Colonic mucosa (tissue), 4 donors: ENCODE measurements around the gene ABLIM3. TPM values are rescaled to one million over a fixed set of nuclear protein-coding genes. Genes with fewer than 3 reads are reported as not detected.

Experiments used
- DNase-seq: peaks from one replicate; pipeline ENCODE4 v3.0.0-alpha.2; 2020
- H3K27ac ChIP-seq: fragments of 200-600 bp; one replicate; pipeline ENCODE4 v1.8.0; 2021
- H3K27me3 ChIP-seq: fragments of 200-600 bp; one replicate; pipeline ENCODE4 v1.8.0; 2021
- H3K36me3 ChIP-seq: fragments of 200-600 bp; one replicate; pipeline ENCODE4 v1.8.0; 2021
- H3K4me1 ChIP-seq: fragments of 200-600 bp; one replicate; pipeline ENCODE4 v1.8.0; 2021; ENCODE audit warnings: mild to moderate bottlenecking
- H3K4me3 ChIP-seq: fragments of 200-600 bp; one replicate; pipeline ENCODE4 v1.8.0; 2021
- H3K9ac ChIP-seq, 2 donors: one replicate each; pipeline ENCODE4 v1.7.0; 2013; ENCODE audit warnings: control low read depth in 2 of 2, low read depth in 2 of 2, low read length in 2 of 2
- H3K9me3 ChIP-seq: fragments of 200-600 bp; one replicate; pipeline ENCODE4 v1.8.0; 2021
- CTCF ChIP-seq: fragments of 200-600 bp; IDR thresholded peaks from one replicate; pipeline ENCODE4 v1.8.0; 2022; ENCODE audit warnings: antibody characterized with exemption, mild to moderate bottlenecking
- intact Hi-C: fragments of 100-400 bp; cut with DNase I; formaldehyde crosslinking; loops from one replicate; pipeline ENCODE4 v1.14.1; 2022
- total RNA-seq, 2 donors: library from RNA; stranded (reverse); fragmentation: NEBNext Ultra II Directional in 1 of 2; extraction: Animal tissue kit (Norgen Biotek cat#: 25700) in 1 of 2; gene quantifications; one replicate each; pipeline ENCODE4 v1.2.1, GENCODE V29; 2021
- donor health status: healthy.
- donor health status: DM: no; HTN: no; CAD: no.
- donor health status: DM: no; HTN: no; CAD: no.

ABLIM3 gene
- total RNA-seq, 2 donors from 2014 or later: 2.3 to 4.1 TPM

DNA sequence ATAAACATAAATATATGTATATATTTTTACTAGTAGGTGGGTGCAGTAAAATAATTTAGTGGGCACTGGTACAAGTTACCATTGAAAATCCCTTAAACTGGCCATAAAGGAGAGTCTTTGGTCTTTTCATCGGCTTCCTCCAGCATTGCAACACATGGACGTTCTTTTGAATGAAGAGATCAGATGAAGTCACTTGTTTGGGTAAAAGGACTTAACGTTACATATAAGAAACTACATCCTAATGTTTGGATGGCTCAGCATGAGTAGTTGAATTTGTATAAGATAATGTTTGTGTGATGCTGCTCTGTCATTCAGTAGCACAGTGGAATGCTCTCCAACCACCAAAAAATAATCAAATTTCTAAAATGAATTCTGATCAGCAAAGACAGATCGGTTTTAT, 161.9 kb downstream of the ABLIM3 start:
- H3K9me3 ChIP-seq: no peaks in the 10 kb centered on the region
- no peak overlapping the region for H3K27ac ChIP-seq
- H3K4me3 ChIP-seq: no peak overlapping the region
- TF ChIP-seq CTCF: no peak
- no peak overlapping the region for H3K9ac ChIP-seq
- no peaks in the 10 kb centered on the region for H3K36me3 ChIP-seq
- intact Hi-C loops: no loop called here
- no peaks in the 10 kb centered on the region for H3K4me1 ChIP-seq
- no peaks in the 10 kb centered on the region for H3K27me3 ChIP-seq
- no peak for DNase-seq

DNA sequence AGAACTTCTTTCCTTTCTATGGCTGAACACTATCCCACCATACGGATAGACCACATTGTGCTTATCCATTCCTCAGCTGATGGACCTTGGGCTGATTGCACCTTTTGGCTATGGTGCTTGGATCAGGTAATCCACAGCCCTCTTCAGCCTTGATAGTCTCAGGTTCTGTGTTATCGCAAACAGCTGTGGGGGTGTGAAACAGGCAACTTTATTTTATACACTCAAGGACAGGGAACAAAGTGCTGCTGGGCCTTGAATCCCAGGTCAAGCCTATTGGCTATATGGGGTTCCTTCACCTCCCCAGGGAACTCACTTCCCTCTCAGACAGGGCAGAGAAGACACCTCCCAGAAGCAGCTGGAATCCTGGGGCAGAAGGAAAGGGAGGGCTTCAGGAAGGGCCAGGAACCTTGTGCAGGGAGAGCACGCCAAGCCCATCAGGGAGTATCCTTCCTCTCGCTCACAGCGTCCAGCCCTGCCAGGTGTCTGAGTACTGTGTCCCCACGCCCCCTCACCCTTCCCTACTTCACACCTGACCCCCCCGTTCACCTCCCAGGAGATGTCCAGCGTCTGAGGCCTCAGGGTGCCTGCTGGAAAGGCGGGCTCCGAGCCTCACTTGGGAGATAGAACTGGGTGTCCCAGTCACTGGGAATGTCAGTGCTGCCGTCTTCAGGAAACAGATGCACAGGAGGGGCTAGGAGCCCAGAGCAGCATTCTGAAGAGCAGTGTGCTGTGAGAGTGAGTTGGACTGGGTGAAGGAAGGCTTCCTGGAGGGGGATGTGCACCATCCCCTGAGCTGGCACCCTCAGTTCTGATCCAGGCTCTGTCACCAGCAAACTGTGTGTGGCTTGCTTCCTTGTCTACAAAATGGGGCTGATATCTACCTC, 163.1 kb downstream of the ABLIM3 start:
- Histone ChIP-seq H3K4me3 (no peak overlapping the region), H3K36me3 (no peaks in the 10 kb centered on the region), H3K9ac (no peak overlapping the region), H3K4me1 (no peaks in the 10 kb centered on the region), H3K27me3 (no peaks in the 10 kb centered on the region), H3K27ac (no peak overlapping the region), H3K9me3 (no peaks in the 10 kb centered on the region)
- DNase-seq: no peak
- intact Hi-C loops: no loop called here
- TF ChIP-seq CTCF: no peak

DNA sequence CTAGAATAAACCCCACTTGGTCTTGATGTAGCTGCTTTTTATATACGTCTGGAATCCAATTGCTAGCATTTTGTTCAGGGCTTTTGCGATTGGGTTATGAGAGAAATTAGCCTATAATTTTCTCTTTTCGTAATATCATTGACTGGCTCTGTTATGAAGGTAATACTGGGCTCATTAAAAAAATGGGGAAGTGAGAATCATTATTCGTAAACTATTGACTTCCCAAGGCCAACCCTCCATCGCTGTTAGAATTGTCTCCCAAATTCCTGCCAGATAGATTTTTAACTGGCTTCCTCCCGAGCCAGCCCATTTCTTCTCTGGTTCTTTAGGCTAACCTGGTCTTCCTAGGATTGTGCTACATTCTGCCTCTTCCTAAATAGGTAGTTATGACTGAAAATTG, 168.1 kb downstream of the ABLIM3 start:
- H3K9me3 ChIP-seq: no peaks in the 10 kb centered on the region
- no peak overlapping the region for H3K27ac ChIP-seq
- H3K9ac ChIP-seq: no peak overlapping the region
- H3K4me3 ChIP-seq: no peak overlapping the region
- no peaks in the 10 kb centered on the region for H3K36me3 ChIP-seq
- H3K4me1 ChIP-seq: no peaks in the 10 kb centered on the region
- intact Hi-C loops: no loop called here
- no peak for TF ChIP-seq CTCF
- no peak for DNase-seq
- no peaks in the 10 kb centered on the region for H3K27me3 ChIP-seq

Other genes with a start within 250 kb of the ABLIM3 start
- gene SH3TC2, start 78.4 kb upstream of the ABLIM3 start, total RNA-seq: 1 to 10 TPM in 1 of 2 donors, under 1 TPM in 1; 0.66 to 2.5 TPM
- gene AFAP1L1, start 130.4 kb downstream of the ABLIM3 start, total RNA-seq: 1 to 10 TPM; 1.6 to 4.0 TPM
- 10 to 100 TPM; 14.5 to 16.4 TPM for gene GRPEL2, start 204.0 kb downstream of the ABLIM3 start, total RNA-seq
- gene PCYOX1L, start 216.6 kb downstream of the ABLIM3 start, total RNA-seq: 10 to 100 TPM in 1 of 2 donors, 1 to 10 TPM in 1; 4.0 to 10.1 TPM
- gene IL17B, start 237.8 kb downstream of the ABLIM3 start, total RNA-seq: under 1 TPM in 1 of 2 donors, not detected in 1; 0.42 TPM